GM12878 (cell line): ENCODE results near the gene PIRT. TPM values are rescaled to one million over a fixed set of nuclear protein-coding genes. Genes with fewer than 3 reads are reported as not detected.

Experiments
- ATAC-seq: fragments of 200-7000 bp; cut with Tn5 transposase; 3 replicates; pipeline ENCODE4 v1.9.1; 2020; ENCODE audit warnings: mild to moderate bottlenecking, moderate library complexity
- BruUV-seq: library from RNA; stranded (reverse); fragments of 400-500 nt; replicated peaks from 2 replicates; lab custom pipeline; 2021; lab: Mats Ljungman, UMichigan
- CTCF ChIA-PET: fragments of 300-600 bp; sonication (Branson Sonifier 250); formaldehyde crosslinking; extraction: SDS; loops from one replicate; lab custom pipeline; 2021; ENCODE audit warnings: inconsistent platforms; lab: Yijun Ruan, JAX
- POLR2A ChIA-PET: fragments of 350-600 bp; formaldehyde crosslinking; extraction: SDS; loops from one replicate; lab custom pipeline; 2021; ENCODE audit warnings: inconsistent platforms; lab: Charles Lee
- RAD21 ChIA-PET: fragments of 300-600 bp; sonication (Branson Sonifier 250); formaldehyde crosslinking; loops from one replicate; lab custom pipeline; 2023; ENCODE audit warnings: antibody characterized with exemption; ENCODE audit not compliant: unreplicated experiment; lab: Charles Lee
- SMC1A ChIA-PET: fragments of 300-600 bp; sonication (Branson Sonifier 250); formaldehyde crosslinking; loops from one replicate; lab custom pipeline; 2023; ENCODE audit not compliant: unreplicated experiment, uncharacterized antibody; lab: Charles Lee
- DNase-seq: peaks from one replicate; pipeline ENCODE4 v3.0.0-alpha.2; 2011; ENCODE audit warnings: low read depth, low spot score
- FAIRE-seq: peaks from 3 replicates; lab custom pipeline; 2011; peaks lifted over from hg19 to GRCh38; lab: Jason Lieb, UNC
- H2AFZ ChIP-seq: 2 replicates; pipeline ENCODE4 v1.6.0; 2011; ENCODE audit warnings: low read depth, low read length, control low read depth; ENCODE audit not compliant: control insufficient read depth
- H3K27ac ChIP-seq: 2 replicates; pipeline ENCODE4 v1.5.1; 2011; ENCODE audit warnings: control low read depth; ENCODE audit not compliant: control insufficient read depth, insufficient read depth
- H3K27me3 ChIP-seq, 2 experiments: replicated peaks in 1 of 2; 2 replicates each; pipeline versions ENCODE4 v1.6.0 to v1.6.1; 2011; ENCODE audit warnings: low read length in 1 of 2; ENCODE audit not compliant: control insufficient read depth in 2 of 2, insufficient read depth in 2 of 2
- H3K36me3 ChIP-seq, 2 experiments: 2 replicates each; pipeline ENCODE4 v1.5.1; 2011; ENCODE audit warnings: low read length in 1 of 2; ENCODE audit not compliant: control insufficient read depth in 2 of 2, insufficient read depth in 2 of 2
- H3K4me1 ChIP-seq: 2 replicates; pipeline ENCODE4 v1.6.1; 2011; ENCODE audit warnings: mild to moderate bottlenecking, low read length, moderate library complexity, mixed read lengths; ENCODE audit not compliant: control insufficient read depth, insufficient read depth
- H3K4me2 ChIP-seq: 2 replicates; pipeline ENCODE4 v1.6.0; 2011; ENCODE audit warnings: control low read depth; ENCODE audit not compliant: control insufficient read depth, insufficient read depth
- H3K4me3 ChIP-seq: fragments of 200-600 bp; sonication (generic); 2 replicates; pipeline ENCODE4 v1.5.1; 2016
- H3K79me2 ChIP-seq: 2 replicates; pipeline ENCODE4 v1.6.0; 2011; ENCODE audit warnings: low read length; ENCODE audit not compliant: control insufficient read depth, insufficient read depth
- H3K9ac ChIP-seq: 2 replicates; pipeline ENCODE4 v1.8.0; 2011; ENCODE audit warnings: low read length, control low read depth, mixed read lengths; ENCODE audit not compliant: control insufficient read depth, insufficient read depth
- H3K9me3 ChIP-seq: replicated peaks from 3 replicates; pipeline ENCODE4 v1.5.1; 2011; ENCODE audit warnings: mild to moderate bottlenecking, low read length; ENCODE audit not compliant: control insufficient read depth, insufficient read depth
- H4K20me1 ChIP-seq: 2 replicates; pipeline ENCODE4 v1.6.0; 2011; ENCODE audit not compliant: control insufficient read depth, insufficient read depth
- BCLAF1 ChIP-seq: fragments of 450-650 bp; IDR thresholded peaks from 2 replicates; pipeline ENCODE4 v1.6.1; 2017; ENCODE audit warnings: antibody characterized with exemption, mild to moderate bottlenecking, moderate library complexity
- CBX5 ChIP-seq: sonication (generic); IDR thresholded peaks from 2 replicates; pipeline ENCODE4 v1.6.1; 2016; ENCODE audit warnings: low read depth, moderate library complexity, mild to moderate bottlenecking, inconsistent platforms
- DPF2 ChIP-seq: fragments of 450-650 bp; IDR thresholded peaks from 2 replicates; pipeline ENCODE4 v1.6.1; 2017; ENCODE audit warnings: mild to moderate bottlenecking
- HDAC6 ChIP-seq: fragments of 200-600 bp; sonication (generic); IDR thresholded peaks from one replicate; pipeline ENCODE4 v1.8.0; 2017; ENCODE audit warnings: antibody characterized with exemption; ENCODE audit not compliant: unreplicated experiment
- JUND ChIP-seq: IDR thresholded peaks from 2 replicates; pipeline ENCODE4 v1.6.1; 2012; ENCODE audit warnings: low read depth, mild to moderate bottlenecking, low read length, improper control_type of control experiment, moderate library complexity
- NBN ChIP-seq: fragments of 450-650 bp; IDR thresholded peaks from 2 replicates; pipeline ENCODE4 v1.6.1; 2016
- PML ChIP-seq: IDR thresholded peaks from 2 replicates; pipeline ENCODE4 v1.6.1; 2012; ENCODE audit warnings: low read length, inconsistent platforms
- SUPT20H ChIP-seq: IDR thresholded peaks from 2 replicates; pipeline ENCODE4 v1.6.1; 2011; ENCODE audit warnings: low read depth, mild to moderate bottlenecking, low read length, moderate library complexity, borderline replicate concordance; ENCODE audit not compliant: control insufficient read depth
- USF2 ChIP-seq: IDR thresholded peaks from 2 replicates; pipeline ENCODE4 v1.6.1; 2011; ENCODE audit warnings: low read depth, low read length, improper control_type of control experiment, borderline replicate concordance
- ZBED1 ChIP-seq: IDR thresholded peaks from 2 replicates; pipeline ENCODE4 v1.6.1; 2016; ENCODE audit warnings: borderline replicate concordance
- ZNF384 ChIP-seq: IDR thresholded peaks from 2 replicates; pipeline ENCODE4 v1.6.1; 2012; ENCODE audit warnings: low read depth, mild to moderate bottlenecking, low read length, improper control_type of control experiment, borderline replicate concordance
- ZZZ3 ChIP-seq: IDR thresholded peaks from 2 replicates; pipeline ENCODE4 v1.6.1; 2011; ENCODE audit warnings: low read depth; ENCODE audit not compliant: control insufficient read depth, insufficient read length
- WGBS: methylation state at CpG from one replicate; pipeline ENCODE4 v1.1.6; 2016; ENCODE audit warnings: low lambda C conversion rate; ENCODE audit not compliant: insufficient replicate concordance, insufficient coverage; ENCODE audit errors: missing lambda C conversion rate; 5-methylcytosine and 5-hydroxymethylcytosine counted together
- in situ Hi-C: fragments of 300-500 bp; cut with MboI; formaldehyde crosslinking; loops from 9 replicates; pipeline ENCODE4 v1.14.3; 2018; ENCODE audit warnings: mixed read lengths
- intact Hi-C: fragments of 100-400 bp; cut with micrococcal nuclease; formaldehyde crosslinking; loops from one replicate; pipeline ENCODE4 v1.14.2; 2022; ENCODE audit not compliant: unreplicated experiment
- polyA plus RNA-seq, 11 experiments: library from polyadenylated mRNA; depleted of rRNA in 4 of 11; unstranded in 6 of 11; stranded (reverse) in 5 of 11; fragments of >200 nt; fragmentation: Nextera tagmentation in 4 of 11; fragmentation: Illumina TruSeq in 1 of 11; extraction: Ambion mirVana in 4 of 11; extraction: Trizol in 1 of 11; gene quantifications; 1 replicate in 1 of 11; 2 replicates in 10 of 11; pipeline versions ENCODE4 v1.2.1 to v1.2.3, GENCODE V29; 2011 to 2016; ENCODE audit warnings: inconsistent platforms in 2 of 11, missing spikeins in 2 of 11, low read depth in 1 of 11
- total RNA-seq, 4 experiments: library from RNA; depleted of rRNA in 3 of 4; stranded (reverse); fragments of >200 nt in 3 of 4; fragmentation: Illumina TruSeq in 1 of 4; extraction: Trizol in 1 of 4; gene quantifications; 2 replicates each; pipeline versions ENCODE4 v1.2.1 to v1.2.3, GENCODE V29; 2013 to 2021
- TF ChIP-seq, protein P1 (sequence below): fragments of 450-650 bp; conservative IDR thresholded peaks from 2 replicates; pipeline ENCODE4 v1.6.1; 2017; ENCODE audit warnings: mild to moderate bottlenecking, moderate library complexity
- TF ChIP-seq, protein P2 (sequence below), 3 experiments: IDR thresholded peaks in 2 of 3; conservative IDR thresholded peaks in 1 of 3; 2 replicates each; pipeline ENCODE4 v1.5.1; 2011; ENCODE audit warnings: low read depth in 3 of 3, low read length in 3 of 3, mild to moderate bottlenecking in 3 of 3, control low read depth in 2 of 3, moderate library complexity in 2 of 3, inconsistent platforms in 1 of 3, mixed read lengths in 1 of 3; ENCODE audit not compliant: control insufficient read depth in 2 of 3, insufficient read depth in 1 of 3; ENCODE audit errors: extremely low read depth in 1 of 3

Gene PIRT
- total and polyA plus RNA-seq, 10 of the 15 experiments (the other 5 are each of a cell fraction or from before 2014, with no cell fraction given) = not detected

DNA sequence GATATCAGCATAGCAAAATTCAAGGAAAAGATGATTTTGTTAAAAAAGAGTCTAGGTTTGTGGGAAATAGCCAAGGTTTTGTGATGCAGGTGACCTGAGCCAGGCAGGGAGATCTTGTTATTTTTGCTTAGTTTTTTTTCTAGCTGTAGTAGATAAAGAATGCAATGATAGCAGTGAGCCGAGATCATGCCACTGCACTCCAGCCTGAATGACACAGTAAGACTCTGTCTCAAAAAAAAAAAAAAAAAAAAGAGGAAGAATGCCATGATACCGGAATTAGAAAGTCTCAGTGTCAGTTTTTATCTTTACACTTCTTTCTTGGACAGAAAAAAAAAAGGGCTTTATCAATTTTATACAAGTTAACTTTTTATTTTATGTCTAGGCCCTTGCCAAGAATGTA, 61.5 kb downstream of the PIRT start:
- WGBS = 0% methylated on average over 2 of the region's 2 CpGs
- no peaks in the 10 kb centered on the region for H3K79me2 ChIP-seq
- no peaks in the 10 kb centered on the region for H3K27me3 ChIP-seq
- H3K4me2 ChIP-seq = no peak overlapping the region
- no peak overlapping the region for H2AFZ ChIP-seq
- no peaks in the 10 kb centered on the region for H3K36me3 ChIP-seq
- intact Hi-C loops = no loop called here
- H3K9me3 ChIP-seq = peaks cover 4% of the 10 kb centered on the region; the same call in 2 of the 3 replicates
- ChIA-PET RAD21 (no interaction called here), POLR2A (interaction anchor here (0.6 kb wide), 1 partner anchor 53 kb away, joined by 6 read pairs; no protein-coding TSS in a partner anchor), SMC1A (no interaction called here), CTCF (interaction anchor here (0.7 kb wide), 1 partner anchor 11 kb away, joined by 3 read pairs; no protein-coding TSS in a partner anchor)
- FAIRE-seq (no peak), ATAC-seq (no peak), DNase-seq (no peak)
- in situ Hi-C loops = no loop called here
- no peak overlapping the region for H3K9ac ChIP-seq
- no peaks in the 10 kb centered on the region for H3K4me1 ChIP-seq
- BruUV-seq = no TSS peak
- no peaks in the 10 kb centered on the region for H4K20me1 ChIP-seq
- TF ChIP-seq SUPT20H = no peak
- no peak for TF ChIP-seq JUND
- TF ChIP-seq, protein P1, sequence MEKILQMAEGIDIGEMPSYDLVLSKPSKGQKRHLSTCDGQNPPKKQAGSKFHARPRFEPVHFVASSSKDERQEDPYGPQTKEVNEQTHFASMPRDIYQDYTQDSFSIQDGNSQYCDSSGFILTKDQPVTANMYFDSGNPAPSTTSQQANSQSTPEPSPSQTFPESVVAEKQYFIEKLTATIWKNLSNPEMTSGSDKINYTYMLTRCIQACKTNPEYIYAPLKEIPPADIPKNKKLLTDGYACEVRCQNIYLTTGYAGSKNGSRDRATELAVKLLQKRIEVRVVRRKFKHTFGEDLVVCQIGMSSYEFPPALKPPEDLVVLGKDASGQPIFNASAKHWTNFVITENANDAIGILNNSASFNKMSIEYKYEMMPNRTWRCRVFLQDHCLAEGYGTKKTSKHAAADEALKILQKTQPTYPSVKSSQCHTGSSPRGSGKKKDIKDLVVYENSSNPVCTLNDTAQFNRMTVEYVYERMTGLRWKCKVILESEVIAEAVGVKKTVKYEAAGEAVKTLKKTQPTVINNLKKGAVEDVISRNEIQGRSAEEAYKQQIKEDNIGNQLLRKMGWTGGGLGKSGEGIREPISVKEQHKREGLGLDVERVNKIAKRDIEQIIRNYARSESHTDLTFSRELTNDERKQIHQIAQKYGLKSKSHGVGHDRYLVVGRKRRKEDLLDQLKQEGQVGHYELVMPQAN = no peak
- TF ChIP-seq, protein P2, sequence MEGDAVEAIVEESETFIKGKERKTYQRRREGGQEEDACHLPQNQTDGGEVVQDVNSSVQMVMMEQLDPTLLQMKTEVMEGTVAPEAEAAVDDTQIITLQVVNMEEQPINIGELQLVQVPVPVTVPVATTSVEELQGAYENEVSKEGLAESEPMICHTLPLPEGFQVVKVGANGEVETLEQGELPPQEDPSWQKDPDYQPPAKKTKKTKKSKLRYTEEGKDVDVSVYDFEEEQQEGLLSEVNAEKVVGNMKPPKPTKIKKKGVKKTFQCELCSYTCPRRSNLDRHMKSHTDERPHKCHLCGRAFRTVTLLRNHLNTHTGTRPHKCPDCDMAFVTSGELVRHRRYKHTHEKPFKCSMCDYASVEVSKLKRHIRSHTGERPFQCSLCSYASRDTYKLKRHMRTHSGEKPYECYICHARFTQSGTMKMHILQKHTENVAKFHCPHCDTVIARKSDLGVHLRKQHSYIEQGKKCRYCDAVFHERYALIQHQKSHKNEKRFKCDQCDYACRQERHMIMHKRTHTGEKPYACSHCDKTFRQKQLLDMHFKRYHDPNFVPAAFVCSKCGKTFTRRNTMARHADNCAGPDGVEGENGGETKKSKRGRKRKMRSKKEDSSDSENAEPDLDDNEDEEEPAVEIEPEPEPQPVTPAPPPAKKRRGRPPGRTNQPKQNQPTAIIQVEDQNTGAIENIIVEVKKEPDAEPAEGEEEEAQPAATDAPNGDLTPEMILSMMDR (IDR thresholded peaks at IDR 0.05 in 2 of 3, conservative IDR thresholded peaks at IDR 0.05 in 1 of 3; ENCODE audit: control insufficient read depth in 2 of 3, extremely low read depth in 1 of 3, insufficient read depth in 1 of 3, low read depth in 3 of 3, low read length in 3 of 3) = no peak
- TF ChIP-seq NBN = no peak
- TF ChIP-seq BCLAF1 = no peak
- TF ChIP-seq CBX5 = no peak
- TF ChIP-seq PML = no peak
- no peak for TF ChIP-seq HDAC6
- no peak; the same call in 1 of the 2 replicates for TF ChIP-seq ZNF384
- no peak for TF ChIP-seq DPF2
- TF ChIP-seq ZZZ3 = no peak
- no peak for TF ChIP-seq USF2
- no peak for TF ChIP-seq ZBED1
- no peak overlapping the region for H3K27ac ChIP-seq
- no peak overlapping the region for H3K4me3 ChIP-seq
